Panc1 (cell line): ENCODE measurements around the gene COL28A1. TPM values are rescaled to one million over a fixed set of nuclear protein-coding genes. Genes with fewer than 3 reads are reported as not detected.
A peak's percentile ranks its signal among the peaks of the same experiment; 100 is the strongest.

ENCODE experiments used
- ATAC-seq: fragments of 200-7000 bp; cut with Tn5 transposase; 2 replicates; pipeline ENCODE4 v1.9.1; 2020; ENCODE audit warnings: mild to moderate bottlenecking, moderate library complexity
- BruUV-seq: library from RNA; stranded (reverse); fragments of 400-500 nt; replicated peaks from 2 replicates; lab custom pipeline; 2021; lab: Mats Ljungman, UMichigan
- CTCF ChIA-PET: fragments of 300-600 bp; sonication (Branson Sonifier 250); formaldehyde crosslinking; loops from one replicate; lab custom pipeline; 2022; ENCODE audit warnings: antibody characterized with exemption; lab: Charles Lee
- POLR2A ChIA-PET: fragments of 300-600 bp; sonication (Branson Sonifier 250); formaldehyde crosslinking; loops from one replicate; lab custom pipeline; 2022; ENCODE audit warnings: antibody characterized with exemption; lab: Charles Lee
- DNase-seq: peaks from one replicate; pipeline ENCODE4 v3.0.0-alpha.2; 2010; ENCODE audit warnings: low read depth, low spot score
- H3K27ac ChIP-seq: 2 replicates; pipeline ENCODE4 v1.5.1; 2011; ENCODE audit warnings: mild to moderate bottlenecking, low read length, inconsistent platforms
- H3K27me3 ChIP-seq: fragments of 200-500 bp; sonication (Bioruptor generic); 2 replicates; pipeline ENCODE4 v1.6.0; 2014; ENCODE audit warnings: low read length, inconsistent platforms; ENCODE audit not compliant: control insufficient read depth, insufficient read depth
- H3K36me3 ChIP-seq: fragments of 200-500 bp; sonication (Bioruptor generic); 2 replicates; pipeline ENCODE4 v1.5.1; 2014; ENCODE audit warnings: inconsistent platforms, mild to moderate bottlenecking, low read length, moderate library complexity; ENCODE audit not compliant: control insufficient read depth, insufficient read depth
- H3K4me1 ChIP-seq: 2 replicates; pipeline ENCODE4 v1.5.1; 2011; ENCODE audit warnings: inconsistent platforms, mild to moderate bottlenecking, low read length, moderate library complexity; ENCODE audit not compliant: control insufficient read depth, insufficient read depth
- H3K4me3 ChIP-seq, 2 experiments: 2 replicates each; pipeline ENCODE4 v1.5.1; 2011 to 2012; ENCODE audit warnings: low read depth in 2 of 2, low read length in 2 of 2, mild to moderate bottlenecking in 2 of 2, inconsistent platforms in 1 of 2, moderate library complexity in 1 of 2
- H3K9me3 ChIP-seq: fragments of 200-500 bp; sonication (Bioruptor generic); 2 replicates; pipeline ENCODE4 v1.5.1; 2014; ENCODE audit warnings: low read depth, mild to moderate bottlenecking, inconsistent platforms, low read length, moderate library complexity; ENCODE audit not compliant: control insufficient read depth, insufficient read depth
- POLR2AphosphoS5 ChIP-seq: IDR thresholded peaks from 2 replicates; pipeline ENCODE4 v1.6.1; 2012; ENCODE audit warnings: mild to moderate bottlenecking, low read depth, low read length, moderate library complexity
- REST ChIP-seq, 2 experiments: IDR thresholded peaks; 2 replicates each; pipeline ENCODE4 v1.6.1; 2011 to 2012; ENCODE audit warnings: low read depth in 2 of 2, control low read depth in 1 of 2, low read length in 1 of 2, mild to moderate bottlenecking in 1 of 2, moderate library complexity in 1 of 2; ENCODE audit not compliant: insufficient read depth in 1 of 2
- SIN3A ChIP-seq: IDR thresholded peaks from 2 replicates; pipeline ENCODE4 v1.6.1; 2012; ENCODE audit warnings: low read depth, mild to moderate bottlenecking, low read length, moderate library complexity, borderline replicate concordance; ENCODE audit not compliant: insufficient read depth
- TCF7L2 ChIP-seq: IDR thresholded peaks from 2 replicates; pipeline ENCODE4 v1.6.1; 2011; ENCODE audit warnings: mild to moderate bottlenecking, low read depth, low read length, inconsistent platforms
- in situ Hi-C: cut with HindIII; loops from 2 replicates; pipeline ENCODE4 v1.10.0; 2016; ENCODE audit warnings: low sequenced_read_pairs, low pct_unique_long_range_greater_than_20kb
- intact Hi-C: fragments of 100-400 bp; cut with micrococcal nuclease; formaldehyde crosslinking; loops from one replicate; pipeline ENCODE4 v1.10.0; 2022; ENCODE audit not compliant: unreplicated experiment
- total RNA-seq: library from RNA; stranded (reverse); gene quantifications from one replicate; pipeline ENCODE4 v1.2.1, GENCODE V29; 2021; ENCODE audit not compliant: unreplicated experiment
- TF ChIP-seq, protein P1 (sequence below): fragments of 450-650 bp; IDR thresholded peaks from 2 replicates; pipeline ENCODE4 v1.5.1; 2017; ENCODE audit warnings: mild to moderate bottlenecking

COL28A1 gene
- total RNA-seq, 1 experiment from 2014 or later: not detected

GRCh38 chr7:7331523-7331922 lies 204.2 kb downstream of the COL28A1 start:
- ChIA-PET CTCF (no interaction called here), POLR2A (no interaction called here)
- Histone ChIP-seq H3K27ac (no peak overlapping the region), H3K4me3 (no peak overlapping the region), H3K9me3 (no peaks in the 10 kb centered on the region), H3K36me3 (no peaks in the 10 kb centered on the region), H3K4me1 (no peaks in the 10 kb centered on the region), H3K27me3 (peaks cover 17% of the 10 kb centered on the region; the same call in 1 of the 2 replicates)
- DNase-seq (no peak), ATAC-seq (no peak)
- TF ChIP-seq, protein P1, sequence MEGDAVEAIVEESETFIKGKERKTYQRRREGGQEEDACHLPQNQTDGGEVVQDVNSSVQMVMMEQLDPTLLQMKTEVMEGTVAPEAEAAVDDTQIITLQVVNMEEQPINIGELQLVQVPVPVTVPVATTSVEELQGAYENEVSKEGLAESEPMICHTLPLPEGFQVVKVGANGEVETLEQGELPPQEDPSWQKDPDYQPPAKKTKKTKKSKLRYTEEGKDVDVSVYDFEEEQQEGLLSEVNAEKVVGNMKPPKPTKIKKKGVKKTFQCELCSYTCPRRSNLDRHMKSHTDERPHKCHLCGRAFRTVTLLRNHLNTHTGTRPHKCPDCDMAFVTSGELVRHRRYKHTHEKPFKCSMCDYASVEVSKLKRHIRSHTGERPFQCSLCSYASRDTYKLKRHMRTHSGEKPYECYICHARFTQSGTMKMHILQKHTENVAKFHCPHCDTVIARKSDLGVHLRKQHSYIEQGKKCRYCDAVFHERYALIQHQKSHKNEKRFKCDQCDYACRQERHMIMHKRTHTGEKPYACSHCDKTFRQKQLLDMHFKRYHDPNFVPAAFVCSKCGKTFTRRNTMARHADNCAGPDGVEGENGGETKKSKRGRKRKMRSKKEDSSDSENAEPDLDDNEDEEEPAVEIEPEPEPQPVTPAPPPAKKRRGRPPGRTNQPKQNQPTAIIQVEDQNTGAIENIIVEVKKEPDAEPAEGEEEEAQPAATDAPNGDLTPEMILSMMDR: no peak
- TF ChIP-seq TCF7L2 (no peak), POLR2AphosphoS5 (no peak), SIN3A (no peak), REST (IDR thresholded peaks at IDR 0.05; ENCODE audit: insufficient read depth in 1 of 2, low read depth in 2 of 2, low read length in 1 of 2) (no peak)
- intact Hi-C loops: no loop called here
- in situ Hi-C loops: no loop called here
- no TSS peak for BruUV-seq

DNA sequence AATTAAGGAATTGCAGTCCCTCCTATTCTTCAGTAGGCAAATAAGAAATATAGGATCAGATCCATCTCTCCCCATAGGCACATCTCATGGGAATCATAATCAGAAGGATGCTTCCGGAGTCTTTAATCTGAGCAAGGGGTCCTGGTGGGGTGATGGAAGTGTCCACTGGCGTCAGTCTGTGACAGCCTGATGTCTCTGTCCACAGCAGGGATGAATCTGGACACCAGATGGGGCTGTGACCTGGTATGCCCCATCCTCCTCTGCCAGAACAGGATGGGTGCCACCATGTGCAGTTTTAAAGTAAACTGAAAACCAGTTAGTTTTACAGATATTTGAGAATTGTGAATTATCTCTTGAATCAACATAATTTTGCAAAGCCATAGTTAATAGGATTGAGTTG lies 204.7 kb downstream of the COL28A1 start:
- no peak for DNase-seq
- no peak for TF ChIP-seq POLR2AphosphoS5
- no peak for TF ChIP-seq SIN3A
- TF ChIP-seq, protein P1: peak; percentile 13; the same call in 1 of the 2 replicates
- no peak for ATAC-seq
- in situ Hi-C loops (no loop called here), intact Hi-C loops (no loop called here)
- BruUV-seq: no TSS peak
- Histone ChIP-seq H3K27me3 (peaks cover 21% of the 10 kb centered on the region; the same call in 1 of the 2 replicates), H3K9me3 (no peaks in the 10 kb centered on the region), H3K4me1 (no peaks in the 10 kb centered on the region), H3K27ac (no peak overlapping the region), H3K4me3 (no peak overlapping the region), H3K36me3 (no peaks in the 10 kb centered on the region)
- ChIA-PET CTCF (no interaction called here), POLR2A (no interaction called here)
